ENCODE measurements around the gene ZNF670. TPM values are rescaled to one million over a fixed set of nuclear protein-coding genes. Genes with fewer than 3 reads are reported as not detected.

Gene ZNF670
- total RNA-seq, 1 donor from 2014 or later = 8.5 TPM

DNA sequence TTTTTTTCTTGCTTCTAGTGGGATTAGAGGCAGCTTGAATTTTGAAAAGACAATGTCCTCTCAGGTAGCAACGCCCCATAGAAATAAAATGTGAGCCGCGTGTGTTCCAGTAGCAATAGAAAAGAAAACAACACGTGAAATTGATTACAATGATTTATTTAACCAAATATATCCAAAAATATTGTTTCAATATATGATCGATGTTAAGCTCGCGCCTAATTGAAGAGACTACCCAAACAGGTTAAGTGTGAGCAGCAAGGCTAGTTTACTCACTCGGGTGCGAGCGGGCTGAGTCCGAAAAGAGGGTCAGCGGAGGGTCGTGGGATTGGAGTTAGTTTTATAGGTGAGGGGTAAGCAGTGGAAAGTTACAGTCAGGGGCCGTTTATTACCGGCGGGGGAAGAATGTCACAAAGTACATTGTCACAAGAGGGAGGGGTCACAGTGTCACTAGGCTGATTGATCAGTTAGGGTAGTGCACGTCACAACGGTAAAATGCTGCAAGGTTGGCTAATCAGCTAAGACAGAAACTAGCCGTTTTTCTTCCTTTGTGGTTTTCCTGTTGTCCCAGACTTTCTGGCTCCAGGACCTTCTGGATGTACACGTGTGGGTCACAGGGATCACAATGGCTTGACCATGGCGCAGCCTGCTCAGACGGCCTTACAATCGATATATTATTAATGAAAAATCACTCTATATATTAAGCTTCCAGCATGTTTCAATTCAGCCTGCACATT, 697 bp upstream of the ZNF670 start:
- no peak for DNase-seq (ENCODE audit: extremely low spot score, unreplicated experiment)
- no peak for TF ChIP-seq CTCF (conservative IDR thresholded peaks at IDR 0.05)
- H3K27ac Mint-ChIP-seq = peak overlapping the region; percentile 86
- peak overlapping the region; percentile 91 for H3K4me3 Mint-ChIP-seq
- peaks cover 24% of the 10 kb centered on the region for H3K36me3 Mint-ChIP-seq
- peaks cover 9% of the 10 kb centered on the region for H3K9me3 Mint-ChIP-seq
- H3K27me3 Mint-ChIP-seq = no peaks in the 10 kb centered on the region
- H3K4me1 Mint-ChIP-seq (ENCODE audit: unreplicated experiment) = peaks cover 16% of the 10 kb centered on the region

DNA sequence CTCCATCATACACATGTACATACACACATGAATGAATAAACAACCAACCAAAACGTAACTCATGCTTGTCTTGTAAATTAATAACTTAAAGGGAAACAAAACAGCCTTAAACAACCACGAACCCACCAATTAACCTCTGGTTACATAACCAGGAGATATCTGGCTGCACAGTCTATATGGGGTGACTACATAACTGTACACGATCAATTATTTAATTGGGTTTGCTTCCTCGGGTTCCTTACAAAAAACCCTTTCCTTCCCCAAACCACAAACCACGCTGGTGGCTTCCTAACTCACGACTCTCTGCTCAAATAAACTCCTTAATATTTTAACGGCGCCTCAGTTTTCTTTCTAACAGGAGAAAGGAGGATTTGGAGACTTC, 744 bp downstream of the ZNF670 start:
- DNase-seq (ENCODE audit: extremely low spot score, unreplicated experiment) = no peak
- Mint-ChIP-seq H3K36me3 (peaks cover 36% of the 10 kb centered on the region), H3K4me1 (ENCODE audit: unreplicated experiment) (peaks cover 16% of the 10 kb centered on the region), H3K27ac (peak overlapping the region; percentile 86), H3K4me3 (peak overlapping the region; percentile 91), H3K9me3 (peaks cover 12% of the 10 kb centered on the region), H3K27me3 (no peaks in the 10 kb centered on the region)
- TF ChIP-seq CTCF (conservative IDR thresholded peaks at IDR 0.05) = no peak

DNA sequence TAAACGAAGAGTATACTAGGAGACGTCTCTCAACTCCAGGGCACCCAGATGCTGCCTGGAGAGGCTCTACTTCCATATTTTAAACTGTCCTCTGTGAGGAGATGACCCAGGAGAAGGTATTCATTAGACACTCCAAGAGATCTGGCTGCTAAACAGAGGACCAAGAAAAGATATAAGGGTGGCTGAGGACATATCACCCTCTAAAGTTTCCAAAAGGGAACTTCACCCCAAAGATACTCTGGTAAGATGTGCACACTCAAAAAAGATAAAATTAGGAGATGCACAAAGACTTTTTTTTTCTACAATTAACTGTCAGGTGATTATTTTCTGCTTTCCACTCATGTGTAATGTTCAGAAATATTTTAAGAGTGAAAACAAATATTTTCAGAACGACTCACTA, 1.4 kb downstream of the ZNF670 start:
- Mint-ChIP-seq H3K4me1 (ENCODE audit: unreplicated experiment) (peaks cover 16% of the 10 kb centered on the region), H3K4me3 (peak overlapping the region; percentile 91)

GRCh38 chr1:247070645-247071044, 8.0 kb downstream of the ZNF670 start:
- Mint-ChIP-seq H3K36me3 (peaks cover 56% of the 10 kb centered on the region), H3K4me3 (no peak overlapping the region), H3K4me1 (ENCODE audit: unreplicated experiment) (no peaks in the 10 kb centered on the region), H3K27me3 (no peaks in the 10 kb centered on the region), H3K9me3 (peaks cover 36% of the 10 kb centered on the region), H3K27ac (no peak overlapping the region)
- no peak for TF ChIP-seq CTCF (conservative IDR thresholded peaks at IDR 0.05)
- no peak for DNase-seq (ENCODE audit: extremely low spot score, unreplicated experiment)

More for the DNA sequence above, 1.4 kb downstream of the ZNF670 start:
- Mint-ChIP-seq H3K27ac (peak overlapping the region; percentile 86), H3K9me3 (peaks cover 12% of the 10 kb centered on the region), H3K27me3 (no peaks in the 10 kb centered on the region), H3K36me3 (peaks cover 38% of the 10 kb centered on the region)
- TF ChIP-seq CTCF (conservative IDR thresholded peaks at IDR 0.05) = no peak
- DNase-seq (ENCODE audit: extremely low spot score, unreplicated experiment) = no peak

DNA sequence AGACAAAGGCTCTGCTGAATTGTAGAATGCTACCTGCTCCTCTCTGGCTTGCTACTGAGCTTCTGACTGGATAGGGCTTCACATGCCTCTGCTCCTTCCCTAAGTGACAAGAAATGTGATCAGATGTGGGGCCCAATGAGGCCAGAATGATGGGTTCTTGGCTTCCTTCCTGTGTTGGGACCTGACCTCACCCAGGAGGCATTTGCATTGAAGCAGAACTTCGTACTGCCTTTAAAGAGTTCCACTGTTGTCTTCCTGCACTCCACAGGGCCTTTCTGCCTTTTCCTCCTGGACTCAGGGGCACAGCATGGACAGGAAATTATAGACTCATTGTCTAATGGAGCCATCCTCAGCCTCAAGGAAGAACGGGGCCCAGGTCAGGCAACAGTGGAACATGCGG, 14.3 kb downstream of the ZNF670 start:
- DNase-seq (ENCODE audit: extremely low spot score, unreplicated experiment) = no peak
- H3K27ac Mint-ChIP-seq = no peak overlapping the region
- H3K27me3 Mint-ChIP-seq = no peaks in the 10 kb centered on the region
- H3K36me3 Mint-ChIP-seq = peaks cover 52% of the 10 kb centered on the region
- peaks cover 42% of the 10 kb centered on the region for H3K9me3 Mint-ChIP-seq
- no peak for TF ChIP-seq CTCF (conservative IDR thresholded peaks at IDR 0.05)
- no peaks in the 10 kb centered on the region for H3K4me1 Mint-ChIP-seq (ENCODE audit: unreplicated experiment)
- H3K4me3 Mint-ChIP-seq = no peak overlapping the region
